Measurements from ENCODE around the gene MGAT2. TPM values are rescaled to one million over a fixed set of nuclear protein-coding genes. Genes with fewer than 3 reads are reported as not detected.
"Not testable (repeated sequence)": the region's sequence is repeated elsewhere in the genome, so short reads cannot be mapped to it uniquely, and the experiment has no call there.

The MGAT2 gene
- 10 to 100 TPM; 17.4 to 29.3 (median 20.6) TPM for polyA plus RNA-seq (ENCODE audit: insufficient read length in 3 of 3)
- long read RNA-seq, donor 1, transcript MGAT2-201 (1 exons, 2,687 nt) = major isoform, 36 of 87 reads
- long read RNA-seq, donor 1, partial matches to known transcripts = 25 of 87 reads
- long read RNA-seq, donor 1, other reads (novel, unspliced or antisense) = 26 of 87 reads
- long read RNA-seq, donor 2, transcript MGAT2-201 (1 exons, 2,687 nt) = major isoform, 51 of 119 reads
- long read RNA-seq, donor 2, partial matches to known transcripts = 42 of 119 reads
- long read RNA-seq, donor 2, other reads (novel, unspliced or antisense) = 26 of 119 reads
- long read RNA-seq, donor 3, transcript MGAT2-201 (1 exons, 2,687 nt) = major isoform, 51 of 51 reads
- long read RNA-seq, donor 3, partial matches to known transcripts = 0 of 51 reads
- long read RNA-seq, donor 3, other reads (novel, unspliced or antisense) = 0 of 51 reads
- long read RNA-seq, donor 4, transcript MGAT2-201 (1 exons, 2,687 nt) = major isoform, 40 of 40 reads
- long read RNA-seq, donor 4, partial matches to known transcripts = 0 of 40 reads
- long read RNA-seq, donor 4, other reads (novel, unspliced or antisense) = 0 of 40 reads
- long read RNA-seq, donor 5, transcript MGAT2-201 (1 exons, 2,687 nt) = major isoform, 16 of 30 reads
- long read RNA-seq, donor 5, partial matches to known transcripts = 0 of 30 reads
- long read RNA-seq, donor 5, other reads (novel, unspliced or antisense) = 14 of 30 reads
- long read RNA-seq, donor 6, transcript MGAT2-201 (1 exons, 2,687 nt) = major isoform, 41 of 88 reads
- long read RNA-seq, donor 6, partial matches to known transcripts = 0 of 88 reads
- long read RNA-seq, donor 6, other reads (novel, unspliced or antisense) = 47 of 88 reads
- long read RNA-seq, donor 7, transcript MGAT2-201 (1 exons, 2,687 nt) = major isoform, 31 of 31 reads
- long read RNA-seq, donor 7, partial matches to known transcripts = 0 of 31 reads
- long read RNA-seq, donor 7, other reads (novel, unspliced or antisense) = 0 of 31 reads
- long read RNA-seq, donor 8, transcript MGAT2-201 (1 exons, 2,687 nt) = major isoform, 26 of 26 reads
- long read RNA-seq, donor 8, partial matches to known transcripts = 0 of 26 reads
- long read RNA-seq, donor 8, other reads (novel, unspliced or antisense) = 0 of 26 reads
- long read RNA-seq, donor 9, transcript MGAT2-201 (1 exons, 2,687 nt) = major isoform, 48 of 112 reads
- long read RNA-seq, donor 9, partial matches to known transcripts = 6 of 112 reads
- long read RNA-seq, donor 9, other reads (novel, unspliced or antisense) = 58 of 112 reads
- long read RNA-seq, donor 10, transcript MGAT2-201 (1 exons, 2,687 nt) = major isoform, 44 of 110 reads
- long read RNA-seq, donor 10, partial matches to known transcripts = 43 of 110 reads
- long read RNA-seq, donor 10, other reads (novel, unspliced or antisense) = 23 of 110 reads
- long read RNA-seq, donor 11, transcript MGAT2-201 (1 exons, 2,687 nt) = major isoform, 21 of 21 reads
- long read RNA-seq, donor 11, partial matches to known transcripts = 0 of 21 reads
- long read RNA-seq, donor 11, other reads (novel, unspliced or antisense) = 0 of 21 reads
- long read RNA-seq, donor 12, transcript MGAT2-201 (1 exons, 2,687 nt) = major isoform, 59 of 59 reads
- long read RNA-seq, donor 12, partial matches to known transcripts = 0 of 59 reads
- long read RNA-seq, donor 12, other reads (novel, unspliced or antisense) = 0 of 59 reads
- long read RNA-seq, donor 13, transcript MGAT2-201 (1 exons, 2,687 nt) = major isoform, 22 of 22 reads
- long read RNA-seq, donor 13, partial matches to known transcripts = 0 of 22 reads
- long read RNA-seq, donor 13, other reads (novel, unspliced or antisense) = 0 of 22 reads
- long read RNA-seq, donor 14 = 0 reads
- long read RNA-seq, donor 15 = 0 reads
- long read RNA-seq, donor 16, transcript MGAT2-201 (1 exons, 2,687 nt) = major isoform, 55 of 116 reads
- long read RNA-seq, donor 16, partial matches to known transcripts = 5 of 116 reads
- long read RNA-seq, donor 16, other reads (novel, unspliced or antisense) = 56 of 116 reads

- DNase-seq = peak; percentile 98
These were observed at the start of gene MGAT2, which contains the start of gene RPL36AL for GRCh38 chr14:49620182-49621113. TSS of gene MGAT2 (plus strand) at chr14:49620799. CDS start at chr14:49621269, 470 bp downstream. TSS of gene RPL36AL (minus strand) at chr14:49620626. CDS start at chr14:49619104, 1,522 bp downstream.

DNA sequence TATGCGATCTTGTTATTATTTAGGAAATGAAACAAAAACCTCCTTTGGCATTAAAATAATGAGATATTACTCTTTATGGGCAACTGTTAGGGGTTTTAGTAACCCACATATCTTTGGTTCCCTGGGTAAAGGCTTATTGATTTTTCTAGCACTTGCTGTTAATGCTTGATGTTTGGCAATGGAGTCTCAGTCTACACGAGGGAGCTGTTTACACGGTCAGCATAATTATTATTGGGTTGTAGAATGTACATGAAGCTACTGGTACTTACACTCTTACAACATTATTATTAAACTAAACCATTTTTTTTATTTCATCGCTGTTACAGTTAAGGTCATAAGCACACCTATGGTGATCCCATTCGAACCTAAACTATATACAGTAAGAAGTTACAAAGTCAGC, 46.6 kb upstream of the MGAT2 start:
- DNase-seq = no peak

- DNase-seq = no peak
These were observed 42.5 kb upstream of the MGAT2 start for GRCh38 chr14:49578141-49578540.

- DNase-seq = no peak
These were observed 40.8 kb upstream of the MGAT2 start for GRCh38 chr14:49579841-49580240.

- no peak for DNase-seq
These were observed 39.1 kb upstream of the MGAT2 start for GRCh38 chr14:49581209-49582112.

GRCh38 chr14:49582113-49582977, 38.3 kb upstream of the MGAT2 start:
- DNase-seq = no peak

GRCh38 chr14:49583629-49584028, 37.0 kb upstream of the MGAT2 start:
- no peak for DNase-seq

DNA sequence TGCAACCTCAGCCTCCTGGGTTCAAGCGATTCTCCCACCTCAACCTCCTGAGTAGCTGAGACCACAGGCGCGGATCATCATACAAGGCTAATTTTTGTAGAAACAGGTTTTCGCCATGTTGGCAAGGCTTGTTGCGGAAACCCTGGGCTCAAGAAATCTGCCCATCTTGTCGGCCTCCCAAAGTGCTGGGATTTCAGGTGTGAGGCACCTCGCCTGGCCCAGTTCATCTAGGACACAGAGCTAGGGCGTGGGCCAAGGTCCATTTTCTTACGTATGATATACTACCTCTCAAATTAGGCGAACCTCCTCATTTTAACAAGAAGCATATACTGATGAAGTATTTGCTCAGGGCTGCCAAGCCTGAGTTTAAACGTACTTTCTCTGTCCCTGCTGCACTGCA, 36.5 kb upstream of the MGAT2 start:
- DNase-seq = no peak

DNA sequence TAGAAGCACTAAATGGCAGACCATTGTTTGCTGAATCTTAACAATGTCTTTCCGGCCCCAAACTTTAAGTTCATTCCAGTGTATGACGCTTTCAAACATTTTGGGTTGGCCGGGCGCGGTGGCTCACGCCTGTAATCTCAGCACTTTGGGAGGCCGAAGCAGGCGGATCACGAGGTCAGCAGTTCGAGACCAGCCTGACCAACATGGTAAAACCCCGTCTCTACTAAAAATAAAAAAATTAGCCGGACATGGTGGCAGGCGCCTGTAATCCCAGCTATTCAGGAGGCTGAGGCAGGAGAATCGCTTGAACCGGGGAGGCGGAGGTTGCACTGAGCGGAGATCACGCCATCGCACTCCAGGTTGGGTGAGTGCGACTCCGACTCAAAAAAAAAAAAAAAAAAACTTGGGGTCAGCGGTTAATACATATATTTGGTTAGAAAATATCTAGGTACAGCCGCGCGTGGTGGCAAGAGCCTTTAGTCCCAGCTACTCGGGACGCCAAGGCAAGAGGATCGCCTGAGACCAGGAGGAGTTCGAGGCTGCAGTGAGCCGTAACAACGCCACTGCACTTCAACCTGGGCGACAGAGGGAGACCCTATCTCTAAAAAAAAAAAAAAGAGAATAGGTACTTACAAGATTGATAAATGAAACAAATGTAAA, 35.5 kb upstream of the MGAT2 start:
- DNase-seq = not testable (repeated sequence)

GRCh38 chr14:49585803-49586672, 34.6 kb upstream of the MGAT2 start, which contains the start of gene RPS29:
TSS of gene RPS29 (minus strand) at chr14:49586380. CDS start at chr14:49586346, 34 bp downstream.
- DNase-seq = peak; percentile 99

DNA sequence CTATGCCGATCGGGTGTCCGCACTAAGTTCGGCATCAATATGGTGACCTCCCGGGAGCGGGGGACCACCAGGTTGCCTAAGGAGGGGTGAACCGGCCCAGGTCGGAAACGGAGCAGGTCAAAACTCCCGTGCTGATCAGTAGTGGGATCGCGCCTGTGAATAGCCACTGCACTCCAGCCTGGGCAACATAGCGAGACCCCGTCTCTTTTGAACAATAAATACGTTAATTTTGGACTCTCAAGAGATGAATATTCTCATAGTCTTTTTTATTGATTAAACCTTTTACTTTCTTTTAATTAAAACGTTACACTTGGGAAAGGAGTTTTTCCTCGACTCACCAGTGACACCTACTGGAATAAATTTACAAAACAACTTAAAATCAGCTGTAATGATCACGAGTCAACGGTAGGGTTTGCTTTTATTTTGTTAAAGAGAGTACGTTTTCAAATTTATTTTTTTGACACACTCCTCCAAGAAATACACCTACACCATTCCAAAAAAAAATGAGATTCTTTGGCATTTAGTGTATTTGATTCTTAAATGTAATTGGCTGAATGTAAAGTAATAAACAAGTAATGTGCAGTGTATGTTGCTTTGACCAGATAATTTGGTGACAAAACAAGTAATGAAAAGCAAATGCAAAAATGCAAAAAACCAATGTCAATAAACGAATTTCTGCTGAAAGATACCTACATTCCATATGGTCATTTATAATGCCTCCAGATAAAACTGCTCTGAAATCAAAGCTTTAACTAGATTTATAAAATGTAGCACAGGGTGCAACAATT, 33.7 kb upstream of the MGAT2 start:
- peak; percentile 76 for DNase-seq

DNA sequence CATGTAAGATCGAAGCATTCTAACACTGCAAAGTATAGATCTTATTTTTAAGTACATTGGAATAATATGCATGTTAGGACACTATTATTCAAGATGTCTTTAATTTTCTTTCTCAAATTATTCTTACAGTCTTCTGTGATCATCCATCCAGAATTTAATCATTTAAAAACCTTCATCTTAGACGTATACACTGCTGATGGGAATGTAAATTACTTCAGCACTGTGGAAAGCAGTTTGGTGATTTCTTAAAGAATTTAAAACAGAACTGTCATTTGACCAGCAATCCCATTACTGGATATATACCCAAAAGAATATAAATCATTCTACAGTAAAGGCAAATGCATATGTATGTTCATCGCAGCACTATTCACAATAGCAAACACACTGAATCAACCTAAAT, 31.2 kb upstream of the MGAT2 start:
- no peak for DNase-seq

DNA sequence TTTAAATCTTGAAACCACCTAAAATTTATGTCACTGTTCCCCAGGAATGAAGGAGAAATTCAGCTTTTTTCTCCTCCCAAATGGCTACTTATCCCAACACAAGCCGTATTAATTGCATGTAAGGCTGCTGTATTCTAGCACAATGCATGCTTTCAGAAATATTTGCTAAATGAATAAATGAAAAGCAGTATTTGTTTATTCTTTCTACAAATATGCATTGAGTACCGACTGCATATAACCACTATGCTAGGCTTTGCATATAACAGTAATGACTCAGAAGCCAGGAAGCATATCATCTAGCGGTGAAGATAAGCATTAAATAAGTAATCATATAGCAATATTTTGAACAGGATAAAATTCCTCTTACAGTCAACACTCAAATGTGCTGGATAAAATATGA, 27.6 kb upstream of the MGAT2 start:
- no peak for DNase-seq
